Smooth muscle cell (in vitro differentiated cells): ENCODE data around the gene MANSC4. TPM values are rescaled to one million over a fixed set of nuclear protein-coding genes. Genes with fewer than 3 reads are reported as not detected.

Experiments
- DNase-seq: peaks from one replicate; lab custom pipeline; 2025; ENCODE audit not compliant: unreplicated experiment; lab: John Stamatoyannopoulos, UW
- H2AFZ ChIP-seq: fragments of 200-600 bp; sonication (generic); 2 replicates; pipeline ENCODE4 v1.6.0; 2016; ENCODE audit warnings: antibody characterized with exemption, low read depth, mild to moderate bottlenecking
- H3F3A ChIP-seq: fragments of 200-600 bp; sonication (generic); 2 replicates; pipeline ENCODE4 v1.6.0; 2017; ENCODE audit warnings: antibody characterized with exemption, low read depth
- H3K27ac ChIP-seq: fragments of 200-600 bp; sonication (generic); 2 replicates; pipeline ENCODE4 v1.5.1; 2016; ENCODE audit warnings: low read depth, mild to moderate bottlenecking
- H3K27me3 ChIP-seq: fragments of 200-600 bp; sonication (generic); 2 replicates; pipeline ENCODE4 v1.6.1; 2016; ENCODE audit warnings: low read depth, mild to moderate bottlenecking
- H3K36me3 ChIP-seq: fragments of 200-600 bp; sonication (generic); 2 replicates; pipeline ENCODE4 v1.5.1; 2016; ENCODE audit warnings: low read depth
- H3K4me1 ChIP-seq: fragments of 200-600 bp; sonication (generic); 2 replicates; pipeline ENCODE4 v1.5.1; 2016; ENCODE audit warnings: low read depth
- H3K4me2 ChIP-seq: fragments of 200-600 bp; sonication (generic); 2 replicates; pipeline ENCODE4 v1.6.0; 2016; ENCODE audit warnings: mild to moderate bottlenecking
- H3K4me3 ChIP-seq: fragments of 200-600 bp; sonication (generic); 2 replicates; pipeline ENCODE4 v1.5.1; 2016; ENCODE audit warnings: mild to moderate bottlenecking
- H3K79me2 ChIP-seq: fragments of 200-600 bp; sonication (generic); 2 replicates; pipeline ENCODE4 v1.6.0; 2016; ENCODE audit warnings: low read depth, mild to moderate bottlenecking
- H3K9ac ChIP-seq: fragments of 200-600 bp; sonication (generic); 2 replicates; pipeline ENCODE4 v1.6.0; 2016; ENCODE audit warnings: low read depth
- H3K9me3 ChIP-seq: fragments of 200-600 bp; sonication (generic); replicated peaks from 2 replicates; pipeline ENCODE4 v1.5.1; 2016; ENCODE audit warnings: low read depth
- H4K20me1 ChIP-seq: fragments of 200-600 bp; sonication (generic); 2 replicates; pipeline ENCODE4 v1.6.0; 2016; ENCODE audit warnings: low read depth
- CTCF ChIP-seq: fragments of 200-600 bp; sonication (generic); IDR thresholded peaks from 2 replicates; pipeline ENCODE4 v1.5.1; 2017; ENCODE audit warnings: borderline replicate concordance, mild to moderate bottlenecking, antibody characterized with exemption; ENCODE audit not compliant: insufficient read depth, poor library complexity, severe bottlenecking
- WGBS: methylation state at CpG from one replicate; pipeline ENCODE4 v1.1.7; 2016; ENCODE audit warnings: low lambda C conversion rate; 5-methylcytosine and 5-hydroxymethylcytosine counted together
- polyA plus RNA-seq: library from polyadenylated mRNA; unstranded; fragments of >200 nt; fragmentation: Nextera tagmentation; extraction: Ambion mirVana; gene quantifications from 2 replicates; pipeline ENCODE4 v1.2.1, GENCODE V29; 2016
- total RNA-seq: library from RNA; depleted of rRNA; stranded (reverse); fragments of >200 nt; gene quantifications from 2 replicates; pipeline ENCODE4 v1.2.3, GENCODE V29; 2014

The MANSC4 gene
- total RNA-seq (2.6 and 2.9 TPM in 2 replicates), polyA plus RNA-seq (0.47 and 5.5 TPM in 2 replicates)

DNA sequence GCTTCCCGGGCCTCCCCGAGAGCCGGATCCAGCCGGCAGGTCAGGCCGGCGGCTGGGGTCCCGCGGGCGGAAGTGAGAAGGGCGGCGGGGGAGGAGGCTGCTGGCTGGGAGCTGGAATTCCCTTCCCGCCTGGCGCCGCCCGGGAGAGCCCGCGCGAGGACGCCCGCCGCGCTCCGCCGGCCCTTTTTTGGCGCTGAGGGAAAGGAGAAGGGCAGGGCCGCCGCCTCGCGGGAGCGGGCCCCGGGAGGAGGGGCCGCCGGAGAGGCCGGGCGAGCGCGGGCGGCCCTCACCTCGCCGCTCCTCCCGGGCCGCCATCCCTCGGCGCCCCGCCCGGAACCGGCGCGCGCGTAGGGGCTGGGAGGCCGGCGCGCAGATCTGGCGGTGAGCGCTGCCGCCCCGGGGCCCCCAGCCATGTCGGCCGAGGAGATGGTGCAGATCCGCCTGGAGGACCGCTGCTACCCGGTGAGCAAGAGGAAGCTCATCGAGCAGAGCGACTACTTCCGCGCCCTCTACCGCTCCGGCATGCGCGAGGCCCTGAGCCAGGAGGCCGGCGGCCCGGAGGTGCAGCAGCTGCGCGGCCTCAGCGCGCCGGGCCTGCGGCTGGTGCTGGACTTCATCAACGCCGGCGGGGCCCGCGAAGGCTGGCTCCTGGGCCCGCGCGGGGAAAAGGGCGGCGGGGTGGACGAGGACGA is at the start of gene MANSC4, which contains the start of gene KLHL42:
TSS of gene MANSC4 (minus strand) at position 317 of the 692 bp plus-strand sequence. CDS start 8,960 bp downstream, outside the sequence.
TSS of gene KLHL42 (plus strand) at position 314 of the 692 bp plus-strand sequence. CDS start at position 412, 98 bp downstream.
- H3K9me3 ChIP-seq: no peaks in the 10 kb centered on the region
- peak within 1 kb of the TSS; percentile 78 for H3K4me3 ChIP-seq
- peaks cover 29% of the 10 kb centered on the region for H3F3A ChIP-seq
- H4K20me1 ChIP-seq: no peaks in the 10 kb centered on the region
- peak; percentile 45 for DNase-seq
- no peak for TF ChIP-seq CTCF
- no peaks in the 10 kb centered on the region for H3K27me3 ChIP-seq
- H3K79me2 ChIP-seq: peaks cover 57% of the 10 kb centered on the region
- H2AFZ ChIP-seq: peak within 1 kb of the TSS; percentile 87
- H3K9ac ChIP-seq: peak within 1 kb of the TSS; percentile 55
- H3K36me3 ChIP-seq: no peaks in the 10 kb centered on the region
- H3K4me1 ChIP-seq: peaks cover 30% of the 10 kb centered on the region
- WGBS: 1% methylated on average over 73 of the region's 92 CpGs
- H3K27ac ChIP-seq: peak within 1 kb of the TSS; percentile 81
- H3K4me2 ChIP-seq: peak within 1 kb of the TSS; percentile 100

- no peaks in the 10 kb centered on the region for H4K20me1 ChIP-seq
- no peak overlapping the region for H3K9ac ChIP-seq
- 98% methylated on average over 3 of the region's 3 CpGs for WGBS
- no peak overlapping the region for H2AFZ ChIP-seq
- TF ChIP-seq CTCF: no peak
- no peaks in the 10 kb centered on the region for H3K79me2 ChIP-seq
- no peak overlapping the region for H3K4me3 ChIP-seq
- H3K27me3 ChIP-seq: no peaks in the 10 kb centered on the region
- no peak for DNase-seq
- no peaks in the 10 kb centered on the region for H3K4me1 ChIP-seq
- H3F3A ChIP-seq: no peaks in the 10 kb centered on the region
- H3K27ac ChIP-seq: no peak overlapping the region
- no peak overlapping the region for H3K4me2 ChIP-seq
- no peaks in the 10 kb centered on the region for H3K9me3 ChIP-seq
- no peaks in the 10 kb centered on the region for H3K36me3 ChIP-seq
Observed at GRCh38 chr12:27828196-27828595, 48.2 kb upstream of the MANSC4 start.

- DNase-seq: no peak
- H3K27ac ChIP-seq: no peak overlapping the region
- H3K27me3 ChIP-seq: no peaks in the 10 kb centered on the region
- peaks cover 5% of the 10 kb centered on the region for H3K4me1 ChIP-seq
- no peaks in the 10 kb centered on the region for H3F3A ChIP-seq
- H3K4me3 ChIP-seq: no peak overlapping the region
- no peaks in the 10 kb centered on the region for H3K79me2 ChIP-seq
- H4K20me1 ChIP-seq: no peaks in the 10 kb centered on the region
- H3K9ac ChIP-seq: no peak overlapping the region
- no peaks in the 10 kb centered on the region for H3K36me3 ChIP-seq
- no peaks in the 10 kb centered on the region for H3K9me3 ChIP-seq
- H3K4me2 ChIP-seq: no peak overlapping the region
- no peak for TF ChIP-seq CTCF
- 91% methylated on average over 1 of the region's 1 CpG for WGBS
- no peak overlapping the region for H2AFZ ChIP-seq
Observed at GRCh38 chr12:27826076-27826475, 46.0 kb upstream of the MANSC4 start.
